ENCODE data around the gene HAND1.

The HAND1 gene

DNA sequence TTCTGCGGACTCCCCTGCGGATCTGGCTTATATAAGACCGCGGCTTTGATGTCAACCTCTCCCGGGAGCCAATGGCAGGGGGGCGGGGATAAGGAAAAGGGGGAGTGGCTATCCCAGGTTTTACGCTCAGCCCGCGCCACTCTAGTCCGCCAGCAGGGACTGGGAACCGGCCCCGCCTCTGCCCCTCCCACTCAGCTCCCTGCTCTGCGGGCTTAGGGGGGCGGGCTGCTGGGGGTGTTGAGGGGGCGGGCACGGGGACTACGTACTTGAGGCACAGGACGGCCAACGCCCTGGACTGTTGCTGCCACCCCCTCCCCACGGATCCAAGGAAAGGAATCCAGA lies at the start of gene HAND1:
TSS of gene HAND1 (minus strand) at position 4 of the 342 bp plus-strand sequence. CDS start 219 bp downstream, outside the sequence.
- H3K27me3 ChIP-seq (replicated peaks; ENCODE audit: control insufficient read depth, insufficient read depth, low read length) = peaks cover 4% of the 10 kb centered on the region
- DNase-seq (ENCODE audit: extremely low read depth, insufficient read length) = no peak
- no peak within 1 kb of the TSS for H3K4me3 ChIP-seq (replicated peaks; ENCODE audit: low read depth, low read length)
- no peaks in the 10 kb centered on the region for H3K36me3 ChIP-seq (ENCODE audit: control insufficient read depth, insufficient read depth, low read length)
- TF ChIP-seq CTCF (IDR thresholded peaks at IDR 0.05; ENCODE audit: insufficient read depth, low read length, poor library complexity, severe bottlenecking) = no peak

DNA sequence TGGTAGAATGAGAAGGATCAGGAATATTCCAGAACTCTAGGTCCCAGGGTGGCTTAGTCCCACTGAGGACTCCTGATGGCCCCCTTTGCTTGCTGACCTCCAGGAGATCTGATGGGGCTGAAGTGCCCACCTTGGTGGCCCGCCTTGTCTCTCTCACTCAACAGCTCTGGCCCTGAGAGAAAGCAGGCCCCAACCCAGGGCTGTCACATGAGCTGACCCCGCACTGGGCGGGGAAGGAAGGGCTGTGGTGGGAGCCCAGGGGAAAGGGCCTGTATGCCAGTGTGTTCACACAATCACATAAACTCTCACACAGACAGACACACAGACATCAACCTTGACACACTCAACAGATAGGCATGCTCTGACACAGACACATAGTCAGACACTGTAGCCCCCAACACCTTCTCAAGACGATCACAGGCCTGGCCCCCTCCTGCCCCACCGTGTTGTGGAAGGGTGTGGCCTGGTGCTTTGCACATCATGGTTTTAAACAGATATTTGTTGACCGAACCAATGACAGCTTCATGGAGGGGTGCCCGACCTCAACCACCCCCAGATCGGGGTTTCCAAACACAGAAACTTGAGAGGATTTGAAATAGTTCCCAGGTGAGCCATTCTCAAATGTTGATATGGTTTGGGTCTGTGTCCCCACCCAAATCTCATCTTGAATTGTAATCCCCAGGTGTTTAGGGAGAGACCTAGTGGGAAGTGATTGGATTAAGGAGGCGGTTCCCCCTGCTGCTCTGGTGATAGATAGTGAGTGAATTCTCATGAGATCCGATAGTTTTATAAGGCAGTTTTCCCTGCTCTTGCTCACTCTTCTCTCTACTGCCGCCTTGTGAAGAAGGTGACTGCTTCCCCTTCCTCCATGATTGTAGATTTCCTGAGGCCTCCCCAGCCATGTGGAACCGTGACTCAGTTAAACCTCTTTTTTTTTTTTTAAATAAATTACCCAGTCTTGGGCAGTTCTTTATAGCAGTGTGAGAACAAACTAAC lies 48.5 kb upstream of the HAND1 start:
- no peaks in the 10 kb centered on the region for H3K36me3 ChIP-seq (ENCODE audit: control insufficient read depth, insufficient read depth, low read length)

DNA sequence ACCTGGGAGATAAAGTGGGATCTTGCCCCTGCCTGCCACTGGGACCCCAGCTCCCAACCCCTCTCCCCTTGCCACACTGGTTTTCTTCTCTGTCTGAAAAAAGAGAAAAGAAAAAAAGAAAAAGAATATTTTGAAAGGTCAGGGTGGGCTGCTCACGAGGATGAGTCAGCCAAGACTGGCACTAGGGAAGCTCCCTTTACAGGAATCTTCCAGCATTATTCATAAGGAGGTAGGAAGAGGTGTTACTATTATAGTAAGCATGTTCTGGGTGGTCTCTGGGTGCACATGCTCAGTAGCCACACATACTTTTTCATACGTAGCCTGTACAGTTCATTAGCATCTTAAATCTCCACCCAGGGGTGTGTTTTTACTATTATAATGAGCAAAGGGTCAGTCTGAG lies 46.8 kb upstream of the HAND1 start:
- H3K27me3 ChIP-seq (replicated peaks; ENCODE audit: control insufficient read depth, insufficient read depth, low read length) = no peaks in the 10 kb centered on the region
- no peaks in the 10 kb centered on the region for H3K36me3 ChIP-seq (ENCODE audit: control insufficient read depth, insufficient read depth, low read length)
- no peak overlapping the region for H3K4me3 ChIP-seq (replicated peaks; ENCODE audit: low read depth, low read length)
- TF ChIP-seq CTCF (IDR thresholded peaks at IDR 0.05; ENCODE audit: insufficient read depth, low read length, poor library complexity, severe bottlenecking) = no peak
- DNase-seq (ENCODE audit: extremely low read depth, insufficient read length) = no peak

More for the DNA sequence above, 48.5 kb upstream of the HAND1 start:
- Histone ChIP-seq H3K4me3 (replicated peaks; ENCODE audit: low read depth, low read length) (no peak overlapping the region), H3K27me3 (replicated peaks; ENCODE audit: control insufficient read depth, insufficient read depth, low read length) (no peaks in the 10 kb centered on the region)
- no peak for DNase-seq (ENCODE audit: extremely low read depth, insufficient read length)
- TF ChIP-seq CTCF (IDR thresholded peaks at IDR 0.05; ENCODE audit: insufficient read depth, low read length, poor library complexity, severe bottlenecking) = no peak

GRCh38 chr5:154524181-154524580 lies 46.2 kb upstream of the HAND1 start:
- no peak for DNase-seq (ENCODE audit: extremely low read depth, insufficient read length)
- Histone ChIP-seq H3K36me3 (ENCODE audit: control insufficient read depth, insufficient read depth, low read length) (no peaks in the 10 kb centered on the region), H3K4me3 (replicated peaks; ENCODE audit: low read depth, low read length) (no peak overlapping the region), H3K27me3 (replicated peaks; ENCODE audit: control insufficient read depth, insufficient read depth, low read length) (no peaks in the 10 kb centered on the region)
- TF ChIP-seq CTCF (IDR thresholded peaks at IDR 0.05; ENCODE audit: insufficient read depth, low read length, poor library complexity, severe bottlenecking) = no peak

DNA sequence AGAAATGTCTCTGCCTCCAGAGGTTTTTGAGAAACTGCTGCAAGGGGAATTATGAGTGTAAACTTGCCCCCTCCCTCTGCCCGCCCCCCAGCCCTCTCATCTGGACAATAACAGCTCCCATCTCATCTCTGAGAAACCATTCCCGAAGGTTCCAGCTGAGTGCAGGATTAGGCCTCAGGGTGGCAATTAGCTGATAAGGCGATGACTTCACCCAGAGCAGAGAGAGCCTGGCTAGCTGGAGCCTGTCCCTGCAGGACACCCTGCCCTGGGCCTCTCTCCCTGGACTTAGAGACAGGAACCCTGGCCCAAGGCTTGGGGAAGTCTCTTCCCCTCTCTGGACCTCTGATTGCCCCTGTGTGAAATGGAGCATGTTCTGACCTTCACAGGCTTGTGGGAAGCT lies 45.7 kb upstream of the HAND1 start:
- H3K36me3 ChIP-seq (ENCODE audit: control insufficient read depth, insufficient read depth, low read length) = no peaks in the 10 kb centered on the region
- no peaks in the 10 kb centered on the region for H3K27me3 ChIP-seq (replicated peaks; ENCODE audit: control insufficient read depth, insufficient read depth, low read length)
- no peak overlapping the region for H3K4me3 ChIP-seq (replicated peaks; ENCODE audit: low read depth, low read length)
- DNase-seq (ENCODE audit: extremely low read depth, insufficient read length) = no peak
- no peak for TF ChIP-seq CTCF (IDR thresholded peaks at IDR 0.05; ENCODE audit: insufficient read depth, low read length, poor library complexity, severe bottlenecking)
